GM23338 (cell line): ENCODE measurements around the gene SLC38A10. TPM values are rescaled to one million over a fixed set of nuclear protein-coding genes. Genes with fewer than 3 reads are reported as not detected.
A peak's percentile ranks its signal among the peaks of the same experiment; 100 is the strongest.

ENCODE experiments used
- ATAC-seq: fragments of 200-7000 bp; cut with Tn5 transposase; 3 replicates; pipeline ENCODE4 v1.9.1; 2020
- DNase-seq: peaks from one replicate; pipeline ENCODE4 v3.0.0-alpha.2; 2015; ENCODE audit warnings: low spot score
- H2AFZ ChIP-seq: fragments of 200-600 bp; sonication (generic); 2 replicates; pipeline ENCODE4 v1.8.0; 2016; ENCODE audit warnings: antibody characterized with exemption, mild to moderate bottlenecking, moderate library complexity
- H3F3A ChIP-seq: fragments of 200-600 bp; sonication (generic); replicated peaks from 2 replicates; pipeline ENCODE4 v1.8.0; 2017; ENCODE audit warnings: antibody characterized with exemption, mixed run types, low read depth
- H3K27ac ChIP-seq: fragments of 200-600 bp; sonication (generic); 2 replicates; pipeline ENCODE4 v1.6.1; 2016; ENCODE audit warnings: low read depth
- H3K27me3 ChIP-seq: fragments of 200-600 bp; sonication (generic); 2 replicates; pipeline ENCODE4 v1.8.0; 2016; ENCODE audit warnings: mild to moderate bottlenecking, mixed run types, moderate library complexity; ENCODE audit not compliant: insufficient read depth
- H3K36me3 ChIP-seq: fragments of 200-600 bp; sonication (generic); 2 replicates; pipeline ENCODE4 v1.8.0; 2016; ENCODE audit warnings: mild to moderate bottlenecking; ENCODE audit not compliant: insufficient read depth
- H3K4me1 ChIP-seq: fragments of 200-600 bp; sonication (generic); 2 replicates; pipeline ENCODE4 v1.8.0; 2016; ENCODE audit warnings: mild to moderate bottlenecking, moderate library complexity; ENCODE audit not compliant: insufficient read depth
- H3K4me2 ChIP-seq: fragments of 200-600 bp; sonication (generic); 2 replicates; pipeline ENCODE4 v1.7.1; 2017; ENCODE audit warnings: mixed run types
- H3K4me3 ChIP-seq: fragments of 200-600 bp; sonication (generic); 2 replicates; pipeline ENCODE4 v1.6.1; 2016; ENCODE audit warnings: mixed run types
- H3K79me2 ChIP-seq: fragments of 200-600 bp; sonication (generic); replicated peaks from 2 replicates; pipeline ENCODE4 v1.8.0; 2017; ENCODE audit warnings: mild to moderate bottlenecking; ENCODE audit not compliant: insufficient read depth
- H3K9me2 ChIP-seq: fragments of 200-600 bp; sonication (generic); 2 replicates; pipeline ENCODE4 v1.8.0; 2017; ENCODE audit not compliant: insufficient read depth
- H4K20me1 ChIP-seq: fragments of 200-600 bp; sonication (generic); replicated peaks from 2 replicates; pipeline ENCODE4 v1.8.0; 2017; ENCODE audit warnings: mild to moderate bottlenecking; ENCODE audit not compliant: insufficient read depth
- H3K27ac Mint-ChIP-seq: 2 replicates; pipeline ENCODE4 v1.8.0; 2020; ENCODE audit warnings: inconsistent platforms, mild to moderate bottlenecking, moderate library complexity, mixed read lengths
- H3K27me3 Mint-ChIP-seq: 3 replicates; pipeline ENCODE4 v1.8.0; 2022; ENCODE audit warnings: low read depth, mild to moderate bottlenecking, moderate library complexity, mixed read lengths, inconsistent platforms; ENCODE audit not compliant: insufficient read depth, poor library complexity
- H3K36me3 Mint-ChIP-seq: 3 replicates; pipeline ENCODE4 v1.8.0; 2021; ENCODE audit warnings: low read depth, mild to moderate bottlenecking, inconsistent platforms, moderate library complexity, mixed read lengths
- H3K4me1 Mint-ChIP-seq: 3 replicates; pipeline ENCODE4 v1.8.0; 2020; ENCODE audit warnings: mild to moderate bottlenecking, inconsistent platforms, mixed read lengths
- H3K4me3 Mint-ChIP-seq: 3 replicates; pipeline ENCODE4 v1.8.0; 2021; ENCODE audit warnings: moderate library complexity, mild to moderate bottlenecking, inconsistent platforms, mixed read lengths
- H3K9me3 Mint-ChIP-seq: 3 replicates; pipeline ENCODE4 v1.8.0; 2020; ENCODE audit warnings: moderate library complexity, mild to moderate bottlenecking, inconsistent platforms, mixed read lengths
- CTCF ChIP-seq, 2 experiments: fragments of 200-600 bp in 1 of 2; sonication (generic) in 1 of 2; conservative IDR thresholded peaks; 2 replicates each; pipeline versions ENCODE4 v1.5.1 to v1.6.1; 2016 to 2017; ENCODE audit warnings: antibody characterized with exemption in 2 of 2, low read depth in 2 of 2, mild to moderate bottlenecking in 2 of 2, moderate library complexity in 1 of 2
- ETS1 ChIP-seq: IDR thresholded peaks from 2 replicates; pipeline ENCODE4 v1.6.1; 2016; ENCODE audit warnings: antibody characterized with exemption
- EZH2 ChIP-seq: fragments of 200-600 bp; sonication (generic); IDR thresholded peaks from one replicate; pipeline ENCODE4 v1.8.0; 2017; ENCODE audit warnings: antibody characterized with exemption, mild to moderate bottlenecking, low read depth; ENCODE audit not compliant: unreplicated experiment
- NANOG ChIP-seq: IDR thresholded peaks from 2 replicates; pipeline ENCODE4 v1.6.1; 2016; ENCODE audit warnings: antibody characterized with exemption, borderline replicate concordance
- REST ChIP-seq: IDR thresholded peaks from one replicate; pipeline ENCODE4 v1.6.1; 2018; ENCODE audit warnings: antibody characterized with exemption; ENCODE audit not compliant: unreplicated experiment
- STAT1 ChIP-seq: IDR thresholded peaks from one replicate; pipeline ENCODE4 v1.6.1; 2016; ENCODE audit warnings: antibody characterized with exemption; ENCODE audit not compliant: unreplicated experiment
- ZNF331 ChIP-seq: fragments of 250-450 bp; sonication (Bioruptor Pico); IDR thresholded peaks from 2 replicates; pipeline ENCODE4 v1.5.0; 2020; ENCODE audit warnings: low read depth, mild to moderate bottlenecking, moderate library complexity
- polyA plus RNA-seq: library from polyadenylated mRNA; unstranded; fragments of >200 nt; fragmentation: Nextera tagmentation; extraction: Ambion mirVana; gene quantifications from 2 replicates; pipeline ENCODE4 v1.2.1, GENCODE V29; 2016
- total RNA-seq: library from RNA; depleted of rRNA; stranded (reverse); fragments of >200 nt; shearing (Covaris generic); gene quantifications from 2 replicates; pipeline ENCODE4 v1.2.3, GENCODE V29; 2014

The SLC38A10 gene
- total and polyA plus RNA-seq, 2 experiments from 2014 or later, result 17.1 to 55.8 TPM

- H3K4me3 ChIP-seq, result no peak overlapping the region
- ATAC-seq (peak; percentile 30), DNase-seq (peak; percentile 85)
- no peaks in the 10 kb centered on the region for H3K27me3 ChIP-seq
- H3K36me3 ChIP-seq, result no peaks in the 10 kb centered on the region
- TF ChIP-seq CTCF (conservative IDR thresholded peaks at IDR 0.05; ENCODE audit: low read depth in 2 of 2) (peak; percentile 73 to 95), REST (no peak), STAT1 (no peak), NANOG (no peak)
- Mint-ChIP-seq H3K4me1 (peaks cover 28% of the 10 kb centered on the region), H3K4me3 (peak overlapping the region; percentile 96; the same call in 2 of the 3 replicates), H3K36me3 (peaks cover 16% of the 10 kb centered on the region), H3K27ac (no peak overlapping the region; the same call in 1 of the 2 replicates), H3K9me3 (no peaks in the 10 kb centered on the region; the same call in 2 of the 3 replicates), H3K27me3 (peaks cover 24% of the 10 kb centered on the region)
- H3F3A ChIP-seq, result peaks cover 11% of the 10 kb centered on the region; the same call in 1 of the 2 replicates
- H4K20me1 ChIP-seq, result peaks cover 6% of the 10 kb centered on the region; the same call in 1 of the 2 replicates
- no peak overlapping the region; the same call in 1 of the 2 replicates for H3K4me2 ChIP-seq
- no peak overlapping the region for H2AFZ ChIP-seq
- H3K9me2 ChIP-seq, result no peaks in the 10 kb centered on the region
- H3K4me1 ChIP-seq, result no peaks in the 10 kb centered on the region; the same call in 1 of the 2 replicates
- H3K79me2 ChIP-seq, result peaks cover 17% of the 10 kb centered on the region
- H3K27ac ChIP-seq, result no peak overlapping the region
Observed at GRCh38 chr17:81241648-81242420, 53.3 kb downstream of the SLC38A10 start.

GRCh38 chr17:81241203-81241602, 53.9 kb downstream of the SLC38A10 start:
- Histone ChIP-seq H2AFZ (no peak overlapping the region), H3K27me3 (no peaks in the 10 kb centered on the region), H3K4me2 (peak overlapping the region; percentile 14; the same call in 1 of the 2 replicates), H3K9me2 (no peaks in the 10 kb centered on the region), H3K27ac (no peak overlapping the region), H3K79me2 (peaks cover 17% of the 10 kb centered on the region), H4K20me1 (peaks cover 6% of the 10 kb centered on the region; the same call in 1 of the 2 replicates), H3K4me3 (no peak overlapping the region), H3F3A (peaks cover 11% of the 10 kb centered on the region; the same call in 1 of the 2 replicates), H3K4me1 (no peaks in the 10 kb centered on the region; the same call in 1 of the 2 replicates), H3K36me3 (no peaks in the 10 kb centered on the region)
- DNase-seq (no peak), ATAC-seq (no peak)
- no peak overlapping the region for H3K27ac Mint-ChIP-seq
- no peak for TF ChIP-seq ZNF331
- no peak for TF ChIP-seq EZH2
- no peak for TF ChIP-seq ETS1
- H3K9me3 Mint-ChIP-seq, result no peaks in the 10 kb centered on the region; the same call in 2 of the 3 replicates
- peaks cover 22% of the 10 kb centered on the region for H3K27me3 Mint-ChIP-seq
- peaks cover 16% of the 10 kb centered on the region for H3K36me3 Mint-ChIP-seq
- H3K4me3 Mint-ChIP-seq, result peak overlapping the region; percentile 96
- H3K4me1 Mint-ChIP-seq, result peaks cover 28% of the 10 kb centered on the region
